Vagina (tissue), 2 donors: ENCODE results near the gene SFMBT2. TPM values are rescaled to one million over a fixed set of nuclear protein-coding genes. Genes with fewer than 3 reads are reported as not detected.

Source experiments
- DNase-seq, 2 donors: peaks; one replicate each; pipeline ENCODE4 v3.0.0-alpha.2; 2017; ENCODE audit errors: extremely low spot score in 2 of 2
- H3K27ac ChIP-seq: fragments of 200-600 bp; sonication (generic); one replicate; pipeline ENCODE4 v1.5.1; 2019
- H3K27me3 ChIP-seq: fragments of 200-600 bp; sonication (generic); one replicate; pipeline ENCODE4 v1.5.1; 2019
- H3K36me3 ChIP-seq, 2 donors: fragments of 200-600 bp; sonication (generic); one replicate each; pipeline ENCODE4 v1.5.1; 2017 to 2019
- H3K4me1 ChIP-seq: fragments of 200-600 bp; sonication (generic); one replicate; pipeline ENCODE4 v1.5.1; 2019
- H3K4me3 ChIP-seq, 2 donors: fragments of 200-600 bp; sonication (generic); 1 replicate in 1 of 2; 2 replicates in 1 of 2; pipeline ENCODE4 v1.5.1; 2016 to 2019
- H3K9me3 ChIP-seq: fragments of 200-600 bp; sonication (generic); one replicate; pipeline ENCODE4 v1.5.1; 2019
- POLR2A ChIP-seq, 2 donors: fragments of 450-650 bp; IDR thresholded peaks; one replicate each; pipeline ENCODE4 v1.6.1; 2017; ENCODE audit warnings: antibody characterized with exemption in 2 of 2, mild to moderate bottlenecking in 2 of 2, moderate library complexity in 2 of 2
- POLR2AphosphoS5 ChIP-seq, 2 donors: sonication (generic); formaldehyde crosslinking; IDR thresholded peaks; one replicate each; pipeline ENCODE4 v1.9.0; 2017; ENCODE audit warnings: antibody characterized with exemption in 2 of 2, mild to moderate bottlenecking in 2 of 2, low read depth in 1 of 2; ENCODE audit not compliant: insufficient read depth in 1 of 2
- intact Hi-C: fragments of 100-400 bp; cut with DNase I; formaldehyde crosslinking; loops from one replicate; pipeline ENCODE4 v1.15.1; 2023
- total RNA-seq: library from RNA; depleted of rRNA; stranded (reverse); fragments of >200 nt; gene quantifications from one replicate; pipeline ENCODE4 v1.2.3, GENCODE V29; 2016
- TF ChIP-seq, protein P1 (sequence below), 3 experiments: fragments of 450-650 bp in 2 of 3; fragments of 200-600 bp in 1 of 3; sonication (generic) in 1 of 3; IDR thresholded peaks; one replicate each; pipeline ENCODE4 v1.5.1; 2017 to 2019; ENCODE audit warnings: antibody characterized with exemption in 3 of 3, mild to moderate bottlenecking in 2 of 3, moderate library complexity in 2 of 3

Gene SFMBT2
- total RNA-seq, 1 donor from 2014 or later, result 12.5 TPM

- H3K9me3 ChIP-seq, result no peaks in the 10 kb centered on the region
Observed at GRCh38 chr10:7181420-7181819, 229.4 kb downstream of the SFMBT2 start.

GRCh38 chr10:7179536-7179935, 231.3 kb downstream of the SFMBT2 start:
- Histone ChIP-seq H3K4me3 (no peak overlapping the region), H3K9me3 (no peaks in the 10 kb centered on the region), H3K27ac (no peak overlapping the region), H3K36me3 (peaks cover 0 to 12% of the 10 kb centered on the region in 2 donors), H3K27me3 (no peaks in the 10 kb centered on the region), H3K4me1 (no peaks in the 10 kb centered on the region)
- DNase-seq, result no peak
- intact Hi-C loops, result no loop called here
- no peak for TF ChIP-seq POLR2A (IDR thresholded peaks at IDR 0.05)
- TF ChIP-seq, protein P1, sequence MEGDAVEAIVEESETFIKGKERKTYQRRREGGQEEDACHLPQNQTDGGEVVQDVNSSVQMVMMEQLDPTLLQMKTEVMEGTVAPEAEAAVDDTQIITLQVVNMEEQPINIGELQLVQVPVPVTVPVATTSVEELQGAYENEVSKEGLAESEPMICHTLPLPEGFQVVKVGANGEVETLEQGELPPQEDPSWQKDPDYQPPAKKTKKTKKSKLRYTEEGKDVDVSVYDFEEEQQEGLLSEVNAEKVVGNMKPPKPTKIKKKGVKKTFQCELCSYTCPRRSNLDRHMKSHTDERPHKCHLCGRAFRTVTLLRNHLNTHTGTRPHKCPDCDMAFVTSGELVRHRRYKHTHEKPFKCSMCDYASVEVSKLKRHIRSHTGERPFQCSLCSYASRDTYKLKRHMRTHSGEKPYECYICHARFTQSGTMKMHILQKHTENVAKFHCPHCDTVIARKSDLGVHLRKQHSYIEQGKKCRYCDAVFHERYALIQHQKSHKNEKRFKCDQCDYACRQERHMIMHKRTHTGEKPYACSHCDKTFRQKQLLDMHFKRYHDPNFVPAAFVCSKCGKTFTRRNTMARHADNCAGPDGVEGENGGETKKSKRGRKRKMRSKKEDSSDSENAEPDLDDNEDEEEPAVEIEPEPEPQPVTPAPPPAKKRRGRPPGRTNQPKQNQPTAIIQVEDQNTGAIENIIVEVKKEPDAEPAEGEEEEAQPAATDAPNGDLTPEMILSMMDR (IDR thresholded peaks at IDR 0.05), result no peak
- TF ChIP-seq POLR2AphosphoS5 (IDR thresholded peaks at IDR 0.05; ENCODE audit: insufficient read depth in 1 of 2, low read depth in 1 of 2), result no peak

More at GRCh38 chr10:7181420-7181819, 229.4 kb downstream of the SFMBT2 start:
- no peaks in the 10 kb centered on the region for H3K36me3 ChIP-seq
- intact Hi-C loops, result no loop called here
- no peak overlapping the region for H3K27ac ChIP-seq
- H3K4me3 ChIP-seq, result no peak overlapping the region
- DNase-seq, result no peak
- H3K27me3 ChIP-seq, result no peaks in the 10 kb centered on the region
- TF ChIP-seq, protein P1 (IDR thresholded peaks at IDR 0.05), result no peak
- TF ChIP-seq POLR2AphosphoS5 (IDR thresholded peaks at IDR 0.05; ENCODE audit: insufficient read depth in 1 of 2, low read depth in 1 of 2) (no peak), POLR2A (IDR thresholded peaks at IDR 0.05) (no peak)
- H3K4me1 ChIP-seq, result no peaks in the 10 kb centered on the region

DNA sequence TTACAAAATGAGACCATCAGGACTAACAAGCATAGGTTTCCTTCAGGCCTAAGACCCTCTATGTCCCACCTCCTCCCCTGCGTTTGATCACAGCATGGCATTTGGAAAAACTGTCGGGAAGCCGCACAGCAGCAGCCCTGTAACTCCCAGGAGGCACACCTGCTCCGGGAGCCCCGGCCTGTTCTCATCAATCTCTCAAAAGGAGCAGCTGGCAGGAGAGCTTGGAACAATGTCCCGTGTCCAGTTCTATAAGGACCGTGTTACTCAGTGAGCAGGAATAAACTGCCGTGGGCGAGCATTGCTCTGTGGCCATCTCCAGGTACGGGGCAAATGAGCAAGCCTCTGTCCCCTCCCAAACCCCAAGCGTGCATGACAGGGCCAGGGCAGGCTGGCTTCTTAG, 236.9 kb downstream of the SFMBT2 start:
- Histone ChIP-seq H3K9me3 (no peaks in the 10 kb centered on the region), H3K27ac (no peak overlapping the region), H3K36me3 (peaks cover 0 to 46% of the 10 kb centered on the region in 2 donors), H3K4me1 (no peaks in the 10 kb centered on the region), H3K4me3 (no peak overlapping the region), H3K27me3 (no peaks in the 10 kb centered on the region)
- no peak for TF ChIP-seq POLR2A (IDR thresholded peaks at IDR 0.05)
- TF ChIP-seq, protein P1 (IDR thresholded peaks at IDR 0.05), result no peak
- no peak for TF ChIP-seq POLR2AphosphoS5 (IDR thresholded peaks at IDR 0.05; ENCODE audit: insufficient read depth in 1 of 2, low read depth in 1 of 2)
- DNase-seq, result no peak
- intact Hi-C loops, result no loop called here

DNA sequence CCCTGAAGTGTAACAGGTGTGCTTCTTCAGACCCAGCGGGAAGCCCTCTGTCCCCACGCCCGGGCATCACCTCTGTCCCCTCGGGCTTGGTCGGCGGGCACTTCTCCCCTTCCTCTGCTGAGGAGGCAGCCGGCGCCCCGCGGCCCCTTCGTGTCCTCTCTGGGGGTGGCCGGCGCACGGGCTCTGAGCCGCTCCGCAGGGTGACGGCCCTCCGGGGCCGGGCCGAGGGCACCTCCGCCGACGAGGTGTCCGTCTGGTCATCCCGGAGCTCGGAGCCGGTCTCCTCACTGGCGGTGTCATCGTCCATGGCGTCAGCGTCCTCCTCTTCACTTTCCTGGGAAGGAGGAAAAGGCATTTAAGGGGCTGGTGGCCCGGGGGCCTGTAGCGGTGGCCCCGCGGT, 239.0 kb downstream of the SFMBT2 start:
- TF ChIP-seq POLR2AphosphoS5 (IDR thresholded peaks at IDR 0.05; ENCODE audit: insufficient read depth in 1 of 2, low read depth in 1 of 2) (no peak), POLR2A (IDR thresholded peaks at IDR 0.05) (no peak)
- TF ChIP-seq, protein P1 (IDR thresholded peaks at IDR 0.05), result no peak
- Histone ChIP-seq H3K4me1 (no peaks in the 10 kb centered on the region), H3K27me3 (no peaks in the 10 kb centered on the region), H3K36me3 (peaks cover 0 to 46% of the 10 kb centered on the region in 2 donors), H3K9me3 (no peaks in the 10 kb centered on the region), H3K4me3 (no peak overlapping the region), H3K27ac (no peak overlapping the region)
- no peak for DNase-seq
- intact Hi-C loops, result no loop called here

GRCh38 chr10:7170626-7171322, 240.1 kb downstream of the SFMBT2 start:
- Histone ChIP-seq H3K4me1 (no peaks in the 10 kb centered on the region), H3K9me3 (no peaks in the 10 kb centered on the region), H3K27me3 (no peaks in the 10 kb centered on the region), H3K27ac (no peak overlapping the region), H3K4me3 (no peak overlapping the region), H3K36me3 (peaks cover 0 to 46% of the 10 kb centered on the region in 2 donors)
- intact Hi-C loops, result no loop called here
- DNase-seq, result no peak
- no peak for TF ChIP-seq POLR2A (IDR thresholded peaks at IDR 0.05)
- TF ChIP-seq POLR2AphosphoS5 (IDR thresholded peaks at IDR 0.05; ENCODE audit: insufficient read depth in 1 of 2, low read depth in 1 of 2), result no peak
- TF ChIP-seq, protein P1 (IDR thresholded peaks at IDR 0.05), result no peak
